Stimulated activated CD8-positive, alpha-beta memory T cell treated with anti-CD3 and anti-CD28 coated beads, Interleukin-7, amount 100 ng/mL, for 1 hour (primary cell): ENCODE data around the gene SKA3.
"Not testable (repeated sequence)": the region's sequence is repeated elsewhere in the genome, so short reads cannot be mapped to it uniquely, and the experiment has no call there.

Experiments used
- DNase-seq, 2 donors: peaks; one replicate each; pipeline ENCODE4 v3.0.0-alpha.2; 2020; ENCODE audit warnings: low read depth in 2 of 2

SKA3 gene

DNA sequence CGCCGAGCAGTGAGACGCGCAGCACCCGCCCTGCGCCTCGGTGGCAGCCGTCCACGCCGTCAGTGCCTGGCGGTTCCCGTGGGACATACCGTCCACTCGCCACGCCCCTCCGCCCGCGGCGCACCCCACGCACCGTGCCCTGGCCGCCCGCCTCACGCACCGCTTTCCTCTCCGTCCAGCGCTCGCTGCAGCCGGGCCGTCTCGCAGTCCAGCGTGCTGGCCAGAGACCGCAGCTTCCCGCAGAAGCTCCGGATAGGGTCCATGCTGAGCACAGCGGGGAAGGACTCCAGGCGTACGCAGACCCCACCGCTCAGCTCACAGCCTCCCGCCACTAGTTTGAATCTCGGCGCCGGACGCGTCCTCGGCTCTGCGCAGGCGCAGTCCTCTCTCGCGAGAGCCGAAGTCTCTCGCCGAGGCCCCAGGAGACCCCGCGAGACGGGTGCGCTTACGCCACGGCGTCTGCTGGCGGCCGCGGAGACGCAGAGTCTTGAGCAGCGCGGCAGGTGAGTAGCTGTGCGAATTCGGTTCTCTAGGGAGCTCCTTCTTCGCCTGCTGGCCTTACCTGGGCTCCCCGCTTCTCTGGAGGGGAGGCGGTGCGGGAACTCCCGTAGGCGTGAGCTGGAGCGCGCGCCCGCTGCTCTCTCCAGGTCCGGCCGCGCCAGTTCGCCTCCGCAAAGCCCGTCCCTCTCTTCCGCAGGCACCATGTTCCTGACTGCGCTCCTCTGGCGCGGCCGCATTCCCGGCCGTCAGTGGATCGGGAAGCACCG is at the start of gene SKA3, which contains the start of gene MRPL57:
Gene SKA3, minus strand, starts transcription at position 338 of the 767 bp plus-strand sequence. Its CDS starts 75 bp downstream, at position 263.
Gene MRPL57, plus strand, starts transcription at position 444 of the 767 bp plus-strand sequence. Its CDS starts 259 bp downstream, at position 703.
- peak; percentile 90 to 91 for DNase-seq

DNA sequence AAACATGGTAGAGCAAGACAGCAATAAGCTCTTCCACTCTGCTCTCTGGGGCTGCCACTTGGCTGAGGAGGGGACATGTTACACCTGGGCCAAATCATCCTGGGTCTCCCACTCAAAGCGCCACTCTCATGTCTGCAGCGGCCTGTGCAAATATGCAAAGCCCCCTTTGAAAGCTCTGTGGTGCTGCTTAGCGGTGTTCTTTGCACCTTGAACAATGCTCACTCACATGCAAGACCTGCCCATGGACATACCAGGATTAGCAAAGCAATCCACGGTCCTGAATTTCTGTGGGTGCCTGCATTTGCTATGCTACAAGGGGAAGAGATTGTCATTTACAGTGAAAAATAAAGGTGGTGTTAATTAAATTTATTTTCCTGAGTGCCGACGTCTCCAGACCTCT is 48.7 kb upstream of the SKA3 start:
- DNase-seq = no peak

DNA sequence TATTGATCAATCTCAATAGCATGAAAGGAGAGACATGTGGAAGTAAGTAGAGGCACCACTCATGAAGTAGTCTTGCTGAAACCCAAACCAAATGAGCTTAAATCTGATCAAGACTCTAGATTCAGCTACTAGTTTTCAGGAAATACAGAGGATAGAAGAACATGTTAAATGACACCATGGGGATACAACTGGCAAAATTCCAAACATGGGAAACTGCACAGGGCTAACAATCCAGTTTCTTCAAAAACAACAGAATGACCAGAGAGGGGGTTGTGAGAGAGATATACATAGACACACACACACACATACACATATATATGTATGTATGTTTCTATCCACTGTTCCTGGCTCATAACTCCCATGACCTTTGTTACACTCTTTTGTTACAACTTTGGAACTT is 44.9 kb upstream of the SKA3 start:
- no peak for DNase-seq

DNA sequence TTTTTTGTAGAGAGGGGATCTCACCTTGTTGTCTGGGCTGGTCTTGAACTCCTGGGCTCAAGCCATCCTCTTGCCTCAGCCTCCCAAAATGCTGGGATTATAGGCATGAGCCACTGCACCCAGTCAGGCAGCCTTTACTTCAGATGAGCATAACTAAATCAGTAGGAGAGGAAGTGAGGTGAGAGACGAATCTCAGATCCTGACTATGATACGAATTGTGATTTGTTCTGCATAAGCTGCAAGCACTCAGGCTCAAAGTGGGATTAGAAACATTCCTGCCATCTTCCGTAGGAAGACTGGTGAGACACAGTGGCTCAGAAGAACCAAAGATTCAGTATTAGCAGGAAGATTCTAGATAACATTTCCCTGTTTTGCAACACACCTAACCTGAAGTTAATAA is 43.4 kb upstream of the SKA3 start:
- DNase-seq = not testable (repeated sequence)

DNA sequence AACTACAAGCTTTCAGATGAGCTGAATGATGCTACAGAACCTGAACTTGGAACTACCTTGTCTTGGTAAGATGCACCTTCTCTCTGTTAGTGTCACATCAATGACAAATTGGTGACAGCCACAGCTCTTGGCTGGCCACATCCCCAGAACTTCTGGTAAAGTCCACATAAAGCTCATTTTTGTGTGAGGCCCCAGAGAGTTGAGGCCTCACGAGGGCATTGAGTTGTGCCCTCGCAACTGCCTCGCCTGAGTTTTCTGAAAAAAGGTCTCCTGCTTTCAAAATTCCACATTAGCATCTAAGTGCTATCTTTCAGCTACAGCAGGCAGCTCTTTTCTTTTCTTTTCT is 42.7 kb upstream of the SKA3 start:
- no peak for DNase-seq

DNA sequence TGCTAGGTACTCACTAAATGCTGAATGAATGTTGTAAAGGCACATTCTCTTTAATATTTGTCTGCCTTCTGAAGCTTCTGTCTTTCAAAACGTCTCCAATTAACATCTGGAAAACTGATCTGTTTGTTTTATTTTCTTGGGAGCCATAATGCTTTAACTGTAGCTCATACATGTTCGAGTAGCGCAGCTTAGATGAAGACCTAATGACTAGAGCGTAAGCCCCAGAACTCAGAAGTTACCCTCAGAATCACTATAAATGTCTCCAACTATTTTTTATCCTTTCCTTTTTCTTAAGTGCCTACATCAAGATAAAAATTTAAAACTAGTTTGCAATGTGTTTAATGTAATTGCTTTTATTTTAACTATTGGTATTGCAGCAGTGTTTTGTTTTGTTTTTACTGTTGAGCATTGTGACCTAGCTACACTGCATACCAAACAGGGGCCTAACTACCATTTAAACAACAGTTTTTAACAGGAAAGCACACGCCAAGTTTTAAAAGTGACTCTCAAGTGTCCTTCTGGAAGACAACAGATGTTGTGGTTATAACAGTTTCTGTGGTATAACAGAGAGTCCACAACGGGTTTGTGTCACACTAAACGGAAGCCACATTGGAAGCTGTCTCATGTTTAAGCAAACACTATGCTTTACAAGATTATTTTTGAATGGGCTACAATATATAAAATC is 42.1 kb upstream of the SKA3 start:
- DNase-seq = no peak

DNA sequence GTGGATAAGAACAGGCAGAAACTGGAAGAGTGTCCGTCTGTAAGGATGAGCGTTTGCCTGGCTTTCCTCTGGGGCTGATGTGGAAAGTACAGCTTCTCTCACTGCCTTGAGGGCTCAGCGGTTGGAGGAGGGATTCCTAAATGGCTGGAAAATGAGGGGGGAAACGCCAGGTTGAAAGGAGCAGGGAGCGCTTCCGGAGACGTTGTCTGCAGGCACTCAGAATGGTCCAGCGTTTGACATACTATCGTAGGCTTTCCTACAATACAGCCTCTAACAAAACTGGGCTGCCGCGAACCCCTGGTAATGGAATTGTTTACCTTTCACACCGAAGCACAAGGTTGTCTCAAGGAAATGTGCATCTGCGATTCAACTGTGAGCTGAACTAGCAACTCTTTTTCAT is 40.0 kb upstream of the SKA3 start:
- DNase-seq = no peak

DNA sequence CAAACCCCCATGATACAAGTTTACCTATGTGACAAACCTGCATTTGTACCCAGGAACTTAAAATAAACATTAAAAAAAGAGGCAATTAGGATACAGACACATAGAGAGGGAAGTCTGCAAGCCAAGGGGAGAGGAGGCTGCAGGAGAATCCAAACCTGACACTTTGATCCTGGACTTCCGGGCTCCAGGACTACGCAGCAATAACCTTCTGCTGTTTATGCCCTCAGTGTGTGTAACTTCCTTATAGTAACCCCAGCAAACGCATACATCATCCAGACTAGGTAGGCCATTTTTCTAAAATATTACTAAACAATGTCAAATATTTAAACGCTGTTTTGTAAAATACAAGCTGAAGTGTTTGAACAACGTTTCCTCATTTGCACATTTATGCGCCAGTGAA is 39.1 kb upstream of the SKA3 start:
- not testable (repeated sequence) for DNase-seq

DNA sequence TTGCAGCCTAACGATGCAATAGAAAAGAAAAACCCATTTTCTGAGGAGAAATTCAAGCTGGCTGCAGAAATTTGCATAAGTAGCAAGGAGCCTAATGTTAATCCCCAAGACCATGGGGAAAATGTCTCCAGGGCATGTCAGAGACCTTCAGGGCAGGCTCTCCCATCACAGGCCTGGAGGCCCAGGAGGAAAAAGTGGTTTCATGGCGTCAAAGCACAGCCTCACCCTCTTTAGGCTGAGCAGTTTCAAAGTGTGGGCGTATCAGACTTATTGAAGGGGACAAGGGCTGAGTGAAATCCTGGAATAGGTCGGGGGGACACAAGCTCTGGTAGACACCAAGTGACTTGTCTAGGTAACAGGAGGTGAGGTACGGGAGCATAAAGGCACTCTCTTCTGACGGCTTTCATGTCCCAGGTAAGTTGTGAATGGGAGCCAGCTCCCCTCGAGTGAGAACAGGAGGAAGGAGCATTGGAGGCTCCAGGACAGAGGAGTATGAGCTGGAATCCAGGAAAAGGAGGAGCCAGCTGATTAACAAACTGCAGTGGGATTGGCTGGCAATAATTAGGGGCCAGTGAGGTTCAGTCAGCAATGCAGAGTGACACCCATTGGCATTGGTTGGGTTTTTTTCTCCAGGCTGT is 35.9 kb upstream of the SKA3 start:
- DNase-seq = no peak

DNA sequence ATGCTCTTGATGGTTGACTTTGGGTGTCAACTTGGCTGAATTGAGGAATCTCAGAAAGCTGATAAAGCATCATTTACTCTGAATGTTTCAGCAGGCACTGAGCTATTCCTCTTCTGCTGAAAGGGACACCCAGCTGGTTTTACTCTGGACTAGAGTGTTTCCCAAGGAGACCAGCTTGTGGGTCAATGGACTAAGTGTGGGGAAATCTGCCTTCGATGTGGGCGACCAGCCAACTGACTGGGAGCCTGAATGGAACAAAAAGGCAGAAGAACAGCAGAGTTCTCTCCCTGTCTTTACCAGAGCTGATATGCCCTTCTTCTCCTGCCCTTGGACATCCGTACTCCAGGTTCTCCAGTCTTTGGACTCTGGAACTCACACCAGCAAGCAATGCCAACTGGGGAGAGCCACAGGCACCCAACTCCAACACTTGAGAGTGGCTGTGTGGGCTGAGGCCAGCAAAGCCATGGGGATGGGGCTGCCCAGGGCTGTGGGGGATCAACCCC is 32.4 kb upstream of the SKA3 start:
- no peak for DNase-seq

DNA sequence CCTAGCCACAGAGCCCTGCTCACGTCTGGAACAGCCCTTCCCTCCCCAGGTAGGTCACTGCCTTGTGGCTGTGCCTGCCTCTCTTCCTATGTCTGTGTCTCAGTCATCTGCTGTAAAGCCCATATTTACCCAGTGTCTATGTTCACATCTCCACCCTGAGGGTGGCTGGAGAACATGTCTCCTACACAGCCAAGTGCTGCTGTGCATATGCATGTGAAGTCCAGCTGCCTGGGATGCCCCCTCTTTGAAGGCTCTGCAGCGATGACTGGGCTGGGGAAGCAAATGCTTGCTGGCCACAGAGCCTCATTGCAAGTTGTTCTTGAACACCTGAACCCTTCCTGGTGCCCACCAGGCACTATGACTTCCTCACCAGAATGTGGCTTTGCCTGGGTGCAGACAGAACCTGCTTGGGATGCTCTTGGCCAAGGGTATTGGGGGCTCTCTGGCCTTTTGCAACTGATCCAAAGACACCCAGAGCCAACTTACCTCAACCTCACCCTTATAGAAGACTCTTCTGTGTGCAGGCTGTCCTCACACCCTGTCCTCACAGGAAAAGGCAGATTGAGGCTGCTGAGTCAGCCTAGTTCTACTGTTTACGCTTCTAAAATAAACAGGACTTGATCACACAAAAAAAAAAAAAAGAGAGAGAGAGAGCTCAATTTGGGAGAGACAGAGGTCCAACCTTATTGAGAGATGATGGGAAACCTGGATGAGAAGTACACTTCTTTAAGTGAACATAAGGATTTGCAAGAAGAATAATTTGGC is 26.6 kb upstream of the SKA3 start:
- no peak for DNase-seq

DNA sequence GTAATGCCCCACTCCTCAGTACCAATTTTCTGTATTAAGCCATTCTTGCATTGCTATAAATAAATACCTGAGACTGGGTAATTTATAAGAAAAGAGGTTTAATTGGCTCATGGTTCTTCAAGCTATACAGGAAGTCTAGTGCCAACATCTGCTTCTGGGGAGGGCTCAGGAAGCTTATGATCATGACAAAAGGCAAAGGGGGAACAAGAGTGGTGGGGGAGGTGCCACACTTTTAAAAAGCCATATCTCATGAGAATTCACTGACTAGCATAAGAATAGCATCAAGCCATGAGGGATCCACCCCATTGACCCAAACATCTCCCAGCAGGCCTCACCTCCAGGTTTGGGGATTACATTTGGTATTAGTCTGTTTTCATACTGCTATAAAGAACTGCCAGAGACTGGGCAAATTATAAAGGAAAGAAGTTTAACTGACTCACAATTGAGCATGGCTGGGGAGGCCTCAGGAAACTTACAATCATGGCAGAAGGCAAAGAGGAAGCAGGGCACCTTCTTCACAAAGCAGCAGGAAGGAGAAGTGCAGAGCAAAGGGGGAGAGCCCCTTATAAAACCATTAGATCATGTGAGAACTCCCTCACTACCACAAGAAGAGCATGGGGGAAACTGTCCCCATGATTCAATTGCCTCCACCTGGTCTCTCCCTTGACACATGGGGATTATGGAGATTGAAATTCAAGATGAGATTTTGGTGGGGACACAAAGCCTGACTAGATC is 25.3 kb upstream of the SKA3 start:
- not testable (repeated sequence) for DNase-seq

DNA sequence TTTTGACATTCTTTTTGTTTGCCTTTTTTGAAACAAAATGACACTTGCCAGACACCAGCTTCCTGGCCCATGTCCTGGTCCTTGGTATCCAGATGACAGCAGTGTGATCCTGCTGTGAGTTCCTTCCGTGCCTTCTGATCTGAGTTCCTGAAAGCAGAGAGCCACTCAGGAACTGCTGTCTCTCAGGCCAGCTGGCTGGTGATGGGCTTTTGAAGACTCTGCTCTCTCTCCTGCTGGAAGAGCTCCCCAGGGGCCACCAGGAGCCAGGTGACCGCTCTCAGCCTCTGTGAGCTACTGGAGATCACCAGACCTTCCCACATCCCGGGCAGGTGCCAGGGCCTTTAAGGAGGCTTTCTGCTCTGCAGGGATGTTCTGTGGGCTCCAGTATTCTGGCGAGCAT is 22.0 kb upstream of the SKA3 start:
- not testable (repeated sequence) for DNase-seq

DNA sequence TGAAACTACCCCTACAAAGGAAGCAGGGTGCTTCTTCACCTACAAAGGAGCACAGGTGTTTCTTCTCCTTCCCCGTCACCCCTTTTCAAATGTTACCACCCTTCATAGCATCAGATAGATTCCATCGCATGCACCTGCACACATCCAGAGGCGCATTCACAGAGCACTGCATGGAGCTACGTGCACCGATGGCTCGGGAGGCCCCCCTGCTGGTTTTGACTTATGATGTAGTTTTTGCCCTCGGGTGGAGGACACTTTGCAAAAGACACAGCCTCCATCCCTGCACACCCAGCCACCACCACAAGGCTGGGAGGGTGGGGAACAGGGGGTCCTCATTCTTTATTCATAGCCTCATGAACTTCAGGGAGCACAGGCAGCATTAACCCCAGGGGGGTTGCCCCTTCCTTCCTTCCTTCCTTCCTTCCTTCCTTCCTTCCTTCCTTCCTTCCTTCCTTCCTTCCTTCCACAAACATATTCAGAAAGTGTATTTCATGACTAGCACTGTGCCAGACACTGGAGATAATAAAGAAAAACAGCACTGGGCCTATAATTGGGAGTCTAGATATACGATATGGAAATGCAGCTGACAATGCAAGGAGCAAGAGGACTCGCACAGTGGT is 21.4 kb upstream of the SKA3 start:
- DNase-seq = not testable (repeated sequence)

DNA sequence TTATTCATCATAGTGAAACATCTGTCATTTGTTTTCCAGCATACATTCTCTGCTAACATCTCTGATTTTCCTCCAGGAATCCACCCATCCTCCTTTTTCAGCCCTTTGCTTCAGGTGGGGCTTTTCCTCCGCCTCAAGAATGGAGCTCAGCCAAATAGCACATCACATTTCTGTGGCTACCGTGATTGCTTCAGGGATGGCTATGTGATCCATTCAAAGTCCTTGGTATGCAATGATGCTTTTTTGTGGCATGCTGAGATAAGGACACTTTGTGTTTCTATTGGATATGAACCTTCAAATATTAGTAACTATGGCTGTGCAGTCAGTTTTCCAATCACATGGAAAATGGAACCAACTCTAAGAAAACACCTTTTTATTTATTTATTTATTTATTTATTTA is 18.4 kb upstream of the SKA3 start:
- DNase-seq = not testable (repeated sequence)

DNA sequence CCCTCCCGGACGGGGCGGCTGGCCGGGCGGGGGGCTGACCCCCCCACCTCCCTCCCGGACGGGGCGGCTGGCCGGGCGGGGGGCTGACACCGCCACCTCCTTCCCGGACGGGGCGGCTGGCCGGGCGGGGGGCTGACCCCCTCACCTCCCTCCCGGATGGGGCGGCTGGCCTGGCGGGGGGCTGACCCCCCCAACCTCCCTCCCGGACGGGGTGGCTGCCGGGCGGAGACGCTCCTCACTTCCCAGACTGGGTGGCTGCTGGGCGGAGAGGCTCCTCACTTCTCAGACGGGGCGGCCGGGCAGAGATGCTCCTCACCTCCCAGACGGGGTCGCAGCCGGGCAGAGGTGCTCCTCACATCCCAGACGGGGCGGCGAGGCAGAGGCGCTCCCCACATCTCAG is 10.1 kb upstream of the SKA3 start:
- DNase-seq = not testable (repeated sequence)

DNA sequence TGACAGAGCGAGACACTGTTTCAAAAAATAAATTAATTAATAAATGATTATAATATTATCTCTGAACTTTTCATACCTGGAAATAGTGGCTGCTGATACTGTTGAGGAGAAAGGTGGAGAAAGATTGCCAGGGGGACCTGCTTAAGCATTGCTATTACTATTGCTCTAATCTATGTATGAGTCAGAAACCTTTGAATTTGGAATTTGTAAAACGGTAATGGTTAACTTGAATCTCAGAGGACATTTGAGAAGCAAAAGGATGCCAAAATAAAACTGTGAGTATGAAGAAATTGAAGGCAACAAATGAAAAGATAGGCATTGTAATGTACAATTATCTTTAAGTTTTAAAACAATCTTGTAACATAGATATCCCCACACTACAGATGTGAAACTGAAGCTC is 5.3 kb upstream of the SKA3 start:
- DNase-seq = no peak

DNA sequence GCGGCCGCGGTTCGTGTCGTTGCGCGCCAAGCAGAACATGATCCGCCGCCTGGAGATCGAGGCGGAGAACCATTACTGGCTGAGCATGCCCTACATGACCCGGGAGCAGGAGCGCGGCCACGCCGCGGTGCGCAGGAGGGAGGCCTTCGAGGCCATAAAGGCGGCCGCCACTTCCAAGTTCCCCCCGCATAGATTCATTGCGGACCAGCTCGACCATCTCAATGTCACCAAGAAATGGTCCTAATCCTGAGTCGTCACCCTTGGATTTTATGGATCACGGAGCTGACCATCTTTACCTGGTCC is 581 bp upstream of the SKA3 start:
- peak in 1 of 2 donors; percentile 4 for DNase-seq

DNA sequence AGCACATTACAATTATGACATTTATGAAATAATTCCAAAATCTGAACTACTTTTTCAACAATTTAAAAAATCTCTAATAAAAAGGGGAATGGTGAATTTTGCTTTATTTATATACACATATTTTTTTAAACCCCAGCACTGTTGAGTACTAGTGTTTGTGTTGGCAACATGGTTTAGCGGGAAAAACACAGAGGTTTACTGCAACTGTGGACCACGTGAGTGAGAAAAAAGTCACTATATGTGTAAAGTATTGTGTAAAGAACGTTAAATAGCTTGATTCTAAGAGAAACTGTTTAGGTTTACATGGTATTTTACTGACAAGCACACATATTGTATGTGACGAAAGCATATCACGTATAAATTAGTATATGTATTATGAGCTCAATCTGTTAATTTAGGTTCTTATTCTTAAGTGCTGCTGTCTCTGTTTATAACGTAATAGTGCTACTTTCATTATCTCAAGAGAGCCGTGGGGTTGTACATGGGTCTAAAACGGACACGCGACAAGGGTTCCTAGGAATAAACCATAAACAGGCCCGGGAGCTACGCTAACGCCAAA is 617 bp downstream of the SKA3 start:
- no peak for DNase-seq

DNA sequence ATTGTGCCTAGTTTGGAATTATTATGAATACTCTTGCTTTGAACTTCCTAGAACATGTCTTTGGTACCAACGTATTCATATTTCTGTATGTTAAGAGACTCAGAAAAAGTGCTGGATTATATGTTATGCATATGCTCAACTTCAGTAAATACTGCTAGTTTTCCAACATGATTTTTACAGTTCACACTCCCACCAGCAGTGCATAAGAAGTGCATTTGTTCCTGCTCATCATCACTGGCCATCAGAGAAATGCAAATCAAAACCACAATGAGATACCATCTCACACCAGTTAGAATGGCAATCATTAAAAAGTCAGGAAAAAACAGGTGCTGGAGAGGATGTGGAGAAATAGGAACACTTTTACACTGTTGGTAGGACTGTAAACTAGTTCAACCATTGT is 2.6 kb downstream of the SKA3 start:
- DNase-seq = not testable (repeated sequence)

DNA sequence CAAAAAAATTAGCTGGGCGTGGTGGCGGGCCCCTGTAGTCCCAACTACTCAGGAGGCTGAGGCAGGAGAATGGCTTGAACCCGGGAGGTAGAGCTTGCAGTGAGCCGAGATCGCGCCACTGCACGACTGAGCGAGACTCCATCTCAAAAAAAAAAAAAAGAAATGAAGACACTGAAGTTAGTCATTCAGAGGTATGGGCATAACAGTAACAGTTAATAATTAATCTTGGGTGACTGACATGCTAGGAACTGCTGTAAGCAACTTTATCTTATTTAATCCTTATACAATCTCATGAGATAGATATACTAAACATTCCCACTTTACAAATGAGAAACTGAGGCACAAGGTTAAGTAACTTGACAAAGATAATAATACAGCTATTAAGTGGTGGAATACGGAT is 4.9 kb downstream of the SKA3 start:
- DNase-seq = no peak
